Sigmoid colon (tissue), 4 donors: ENCODE results near the gene SECTM1.

Experiments
- CTCF ChIP-seq, 4 experiments: fragments of 450-650 bp in 3 of 4; fragments of 200-600 bp in 1 of 4; IDR thresholded peaks; one replicate each; pipeline ENCODE4 v1.5.1; 2016 to 2019; ENCODE audit warnings: antibody characterized with exemption in 4 of 4, mild to moderate bottlenecking in 3 of 4, moderate library complexity in 2 of 4
- POLR2AphosphoS5 ChIP-seq, 4 donors: sonication (generic); formaldehyde crosslinking; IDR thresholded peaks; one replicate each; pipeline ENCODE4 v1.6.1; 2017; ENCODE audit warnings: antibody characterized with exemption in 4 of 4

GRCh38 chr17:82324566-82325285 lies 8.8 kb downstream of the SECTM1 start:
- TF ChIP-seq CTCF (IDR thresholded peaks at IDR 0.05) (no peak), POLR2AphosphoS5 (IDR thresholded peaks at IDR 0.05) (no peak)
